GM12878 (cell line): Measurements from ENCODE around the gene ARHGAP1. TPM values are rescaled to one million over a fixed set of nuclear protein-coding genes. Genes with fewer than 3 reads are reported as not detected.

ENCODE experiments used
- CBX3 ChIP-seq: fragments of 200-600 bp; sonication (generic); IDR thresholded peaks from 2 replicates; pipeline ENCODE4 v1.6.1; 2016; ENCODE audit warnings: low read depth, borderline replicate concordance
- MXI1 ChIP-seq: fragments of 150-350 bp; IDR thresholded peaks from 2 replicates; pipeline ENCODE4 v1.6.1; 2011; ENCODE audit warnings: low read depth, mild to moderate bottlenecking, inconsistent platforms, low read length, improper control_type of control experiment
- NBN ChIP-seq: fragments of 450-650 bp; IDR thresholded peaks from 2 replicates; pipeline ENCODE4 v1.6.1; 2016
- TCF7 ChIP-seq: IDR thresholded peaks from 2 replicates; pipeline ENCODE4 v1.6.1; 2014; ENCODE audit warnings: antibody characterized with exemption, borderline replicate concordance
- YY1 ChIP-seq: IDR thresholded peaks from 2 replicates; pipeline ENCODE4 v1.6.1; 2011; ENCODE audit warnings: low read depth, mild to moderate bottlenecking, low read length
- polyA plus RNA-seq, 11 experiments: library from polyadenylated mRNA; depleted of rRNA in 4 of 11; unstranded in 6 of 11; stranded (reverse) in 5 of 11; fragments of >200 nt; fragmentation: Nextera tagmentation in 4 of 11; fragmentation: Illumina TruSeq in 1 of 11; extraction: Ambion mirVana in 4 of 11; extraction: Trizol in 1 of 11; gene quantifications; 1 replicate in 1 of 11; 2 replicates in 10 of 11; pipeline versions ENCODE4 v1.2.1 to v1.2.3, GENCODE V29; 2011 to 2016; ENCODE audit warnings: inconsistent platforms in 2 of 11, missing spikeins in 2 of 11, low read depth in 1 of 11
- total RNA-seq, 4 experiments: library from RNA; depleted of rRNA in 3 of 4; stranded (reverse); fragments of >200 nt in 3 of 4; fragmentation: Illumina TruSeq in 1 of 4; extraction: Trizol in 1 of 4; gene quantifications; 2 replicates each; pipeline versions ENCODE4 v1.2.1 to v1.2.3, GENCODE V29; 2013 to 2021
- TF ChIP-seq, protein P1 (sequence below): fragments of 450-650 bp; formaldehyde crosslinking; IDR thresholded peaks from 2 replicates; pipeline ENCODE4 v1.5.0; 2022; ENCODE audit warnings: mild to moderate bottlenecking, missing genetic modification characterization
- TF ChIP-seq, protein P2 (sequence below): fragments of 450-650 bp; IDR thresholded peaks from 2 replicates; pipeline ENCODE4 v1.6.1; 2017; ENCODE audit warnings: mild to moderate bottlenecking, moderate library complexity
- TF ChIP-seq, protein P3 (sequence below): IDR thresholded peaks from 2 replicates; pipeline ENCODE4 v1.6.1; 2011; ENCODE audit warnings: low read depth, low read length, improper control_type of control experiment, borderline replicate concordance

ARHGAP1 gene
- total and polyA plus RNA-seq, 10 of the 15 experiments (the other 5 are each of a cell fraction or from before 2014, with no cell fraction given) = 4.3 to 45.5 (median 23.2) TPM

DNA sequence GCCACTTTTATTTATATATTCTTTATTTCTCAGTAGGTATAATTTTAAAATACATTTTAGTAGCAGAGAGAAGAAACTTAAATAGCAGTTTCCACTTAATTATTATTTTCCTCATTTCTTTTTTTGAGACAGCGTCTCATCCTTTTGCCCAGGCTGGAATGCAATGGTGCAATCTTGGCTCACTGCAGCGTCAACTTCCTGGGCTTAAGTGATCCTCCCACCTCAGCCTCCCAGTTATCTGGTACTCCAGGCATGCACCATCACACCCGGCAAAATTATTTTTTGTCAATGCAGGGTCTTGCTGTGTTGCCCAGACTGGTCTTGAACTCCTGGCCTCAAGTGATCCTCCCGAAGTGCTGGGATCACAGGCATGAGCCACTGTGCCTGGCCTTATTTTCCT, 44.8 kb downstream of the ARHGAP1 start (continued):
- TF ChIP-seq, protein P1, sequence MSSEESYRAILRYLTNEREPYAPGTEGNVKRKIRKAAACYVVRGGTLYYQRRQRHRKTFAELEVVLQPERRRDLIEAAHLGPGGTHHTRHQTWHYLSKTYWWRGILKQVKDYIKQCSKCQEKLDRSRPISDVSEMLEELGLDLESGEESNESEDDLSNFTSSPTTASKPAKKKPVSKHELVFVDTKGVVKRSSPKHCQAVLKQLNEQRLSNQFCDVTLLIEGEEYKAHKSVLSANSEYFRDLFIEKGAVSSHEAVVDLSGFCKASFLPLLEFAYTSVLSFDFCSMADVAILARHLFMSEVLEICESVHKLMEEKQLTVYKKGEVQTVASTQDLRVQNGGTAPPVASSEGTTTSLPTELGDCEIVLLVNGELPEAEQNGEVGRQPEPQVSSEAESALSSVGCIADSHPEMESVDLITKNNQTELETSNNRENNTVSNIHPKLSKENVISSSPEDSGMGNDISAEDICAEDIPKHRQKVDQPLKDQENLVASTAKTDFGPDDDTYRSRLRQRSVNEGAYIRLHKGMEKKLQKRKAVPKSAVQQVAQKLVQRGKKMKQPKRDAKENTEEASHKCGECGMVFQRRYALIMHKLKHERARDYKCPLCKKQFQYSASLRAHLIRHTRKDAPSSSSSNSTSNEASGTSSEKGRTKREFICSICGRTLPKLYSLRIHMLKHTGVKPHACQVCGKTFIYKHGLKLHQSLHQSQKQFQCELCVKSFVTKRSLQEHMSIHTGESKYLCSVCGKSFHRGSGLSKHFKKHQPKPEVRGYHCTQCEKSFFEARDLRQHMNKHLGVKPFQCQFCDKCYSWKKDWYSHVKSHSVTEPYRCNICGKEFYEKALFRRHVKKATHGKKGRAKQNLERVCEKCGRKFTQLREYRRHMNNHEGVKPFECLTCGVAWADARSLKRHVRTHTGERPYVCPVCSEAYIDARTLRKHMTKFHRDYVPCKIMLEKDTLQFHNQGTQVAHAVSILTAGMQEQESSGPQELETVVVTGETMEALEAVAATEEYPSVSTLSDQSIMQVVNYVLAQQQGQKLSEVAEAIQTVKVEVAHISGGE = no peak
- TF ChIP-seq MXI1 (no peak), NBN (no peak), TCF7 (no peak), CBX3 (no peak), YY1 (no peak)
- TF ChIP-seq, protein P2, sequence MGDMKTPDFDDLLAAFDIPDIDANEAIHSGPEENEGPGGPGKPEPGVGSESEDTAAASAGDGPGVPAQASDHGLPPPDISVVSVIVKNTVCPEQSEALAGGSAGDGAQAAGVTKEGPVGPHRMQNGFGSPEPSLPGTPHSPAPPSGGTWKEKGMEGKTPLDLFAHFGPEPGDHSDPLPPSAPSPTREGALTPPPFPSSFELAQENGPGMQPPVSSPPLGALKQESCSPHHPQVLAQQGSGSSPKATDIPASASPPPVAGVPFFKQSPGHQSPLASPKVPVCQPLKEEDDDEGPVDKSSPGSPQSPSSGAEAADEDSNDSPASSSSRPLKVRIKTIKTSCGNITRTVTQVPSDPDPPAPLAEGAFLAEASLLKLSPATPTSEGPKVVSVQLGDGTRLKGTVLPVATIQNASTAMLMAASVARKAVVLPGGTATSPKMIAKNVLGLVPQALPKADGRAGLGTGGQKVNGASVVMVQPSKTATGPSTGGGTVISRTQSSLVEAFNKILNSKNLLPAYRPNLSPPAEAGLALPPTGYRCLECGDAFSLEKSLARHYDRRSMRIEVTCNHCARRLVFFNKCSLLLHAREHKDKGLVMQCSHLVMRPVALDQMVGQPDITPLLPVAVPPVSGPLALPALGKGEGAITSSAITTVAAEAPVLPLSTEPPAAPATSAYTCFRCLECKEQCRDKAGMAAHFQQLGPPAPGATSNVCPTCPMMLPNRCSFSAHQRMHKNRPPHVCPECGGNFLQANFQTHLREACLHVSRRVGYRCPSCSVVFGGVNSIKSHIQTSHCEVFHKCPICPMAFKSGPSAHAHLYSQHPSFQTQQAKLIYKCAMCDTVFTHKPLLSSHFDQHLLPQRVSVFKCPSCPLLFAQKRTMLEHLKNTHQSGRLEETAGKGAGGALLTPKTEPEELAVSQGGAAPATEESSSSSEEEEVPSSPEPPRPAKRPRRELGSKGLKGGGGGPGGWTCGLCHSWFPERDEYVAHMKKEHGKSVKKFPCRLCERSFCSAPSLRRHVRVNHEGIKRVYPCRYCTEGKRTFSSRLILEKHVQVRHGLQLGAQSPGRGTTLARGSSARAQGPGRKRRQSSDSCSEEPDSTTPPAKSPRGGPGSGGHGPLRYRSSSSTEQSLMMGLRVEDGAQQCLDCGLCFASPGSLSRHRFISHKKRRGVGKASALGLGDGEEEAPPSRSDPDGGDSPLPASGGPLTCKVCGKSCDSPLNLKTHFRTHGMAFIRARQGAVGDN = no peak
- TF ChIP-seq, protein P3, sequence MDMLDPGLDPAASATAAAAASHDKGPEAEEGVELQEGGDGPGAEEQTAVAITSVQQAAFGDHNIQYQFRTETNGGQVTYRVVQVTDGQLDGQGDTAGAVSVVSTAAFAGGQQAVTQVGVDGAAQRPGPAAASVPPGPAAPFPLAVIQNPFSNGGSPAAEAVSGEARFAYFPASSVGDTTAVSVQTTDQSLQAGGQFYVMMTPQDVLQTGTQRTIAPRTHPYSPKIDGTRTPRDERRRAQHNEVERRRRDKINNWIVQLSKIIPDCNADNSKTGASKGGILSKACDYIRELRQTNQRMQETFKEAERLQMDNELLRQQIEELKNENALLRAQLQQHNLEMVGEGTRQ = no peak
- TF ChIP-seq, all 136 proteins: peak for 0
